ENCODE data around the gene CDC14B.

Gene CDC14B

DNA sequence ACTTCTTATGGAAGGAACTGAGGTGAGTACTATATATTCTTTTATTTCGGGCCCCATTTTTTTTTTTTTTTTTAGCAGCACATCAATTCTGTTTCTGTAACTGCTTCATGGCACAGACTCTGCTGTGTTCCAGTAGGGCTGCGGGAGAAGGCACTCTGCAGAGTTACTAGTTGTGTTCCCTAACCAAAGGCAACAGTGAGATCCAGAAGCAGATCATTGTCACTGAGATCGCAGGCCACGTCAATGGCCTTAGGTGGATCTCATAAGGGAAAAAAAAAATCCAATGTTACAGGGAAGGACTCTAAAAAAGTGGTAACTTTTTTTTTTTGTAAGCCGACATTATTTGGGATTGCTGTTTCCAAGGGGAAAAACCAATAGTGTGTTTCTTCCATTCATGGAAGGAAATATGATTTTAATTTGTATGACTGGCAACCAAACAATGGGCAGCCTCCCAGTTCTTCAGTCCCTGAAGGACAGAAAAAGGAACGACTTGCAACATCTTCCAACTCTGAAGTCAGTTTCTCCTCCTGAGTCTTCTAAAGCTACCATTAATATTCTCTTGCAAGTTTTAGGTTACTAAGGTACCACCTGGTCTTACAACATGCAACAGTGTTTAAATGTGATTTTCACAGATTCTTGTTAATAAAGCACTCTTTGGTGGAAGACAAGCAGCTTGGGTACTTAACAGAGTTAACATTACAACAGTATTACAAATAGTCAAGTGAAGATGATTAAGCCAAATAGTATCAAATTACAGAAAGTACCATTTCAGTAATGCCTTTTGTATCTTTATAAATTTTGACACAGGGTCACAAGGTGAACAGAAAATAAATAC lies 116.9 kb downstream of the CDC14B start:
- H3K36me3 ChIP-seq (ENCODE audit: insufficient read depth, low read length): no peaks in the 10 kb centered on the region
- no peaks in the 10 kb centered on the region for H3K27me3 ChIP-seq (ENCODE audit: insufficient read depth, low read length)
- H3K4me3 ChIP-seq (ENCODE audit: low read depth, low read length): no peak overlapping the region
- peaks cover 14% of the 10 kb centered on the region for H3K4me1 ChIP-seq (ENCODE audit: control insufficient read depth, insufficient read depth, low read length, unreplicated experiment)
- no peaks in the 10 kb centered on the region for H3K79me2 ChIP-seq (ENCODE audit: control insufficient read depth, insufficient read depth, low read length, unreplicated experiment)
- peak overlapping the region; percentile 4; the same call in 1 of the 2 replicates for H3K27ac ChIP-seq (ENCODE audit: low read depth, low read length)
- no peak overlapping the region for H2AFZ ChIP-seq (ENCODE audit: low read length, unreplicated experiment)

GRCh38 chr9:96501633-96502538 lies 117.8 kb downstream of the CDC14B start:
- no peaks in the 10 kb centered on the region for H3K79me2 ChIP-seq (ENCODE audit: control insufficient read depth, insufficient read depth, low read length, unreplicated experiment)
- H3K27me3 ChIP-seq (ENCODE audit: insufficient read depth, low read length): no peaks in the 10 kb centered on the region
- no peak overlapping the region for H3K27ac ChIP-seq (ENCODE audit: low read depth, low read length)
- peaks cover 14% of the 10 kb centered on the region for H3K4me1 ChIP-seq (ENCODE audit: control insufficient read depth, insufficient read depth, low read length, unreplicated experiment)
- no peaks in the 10 kb centered on the region for H3K36me3 ChIP-seq (ENCODE audit: insufficient read depth, low read length)
- no peak overlapping the region for H3K4me3 ChIP-seq (ENCODE audit: low read depth, low read length)
- H2AFZ ChIP-seq (ENCODE audit: low read length, unreplicated experiment): no peak overlapping the region

DNA sequence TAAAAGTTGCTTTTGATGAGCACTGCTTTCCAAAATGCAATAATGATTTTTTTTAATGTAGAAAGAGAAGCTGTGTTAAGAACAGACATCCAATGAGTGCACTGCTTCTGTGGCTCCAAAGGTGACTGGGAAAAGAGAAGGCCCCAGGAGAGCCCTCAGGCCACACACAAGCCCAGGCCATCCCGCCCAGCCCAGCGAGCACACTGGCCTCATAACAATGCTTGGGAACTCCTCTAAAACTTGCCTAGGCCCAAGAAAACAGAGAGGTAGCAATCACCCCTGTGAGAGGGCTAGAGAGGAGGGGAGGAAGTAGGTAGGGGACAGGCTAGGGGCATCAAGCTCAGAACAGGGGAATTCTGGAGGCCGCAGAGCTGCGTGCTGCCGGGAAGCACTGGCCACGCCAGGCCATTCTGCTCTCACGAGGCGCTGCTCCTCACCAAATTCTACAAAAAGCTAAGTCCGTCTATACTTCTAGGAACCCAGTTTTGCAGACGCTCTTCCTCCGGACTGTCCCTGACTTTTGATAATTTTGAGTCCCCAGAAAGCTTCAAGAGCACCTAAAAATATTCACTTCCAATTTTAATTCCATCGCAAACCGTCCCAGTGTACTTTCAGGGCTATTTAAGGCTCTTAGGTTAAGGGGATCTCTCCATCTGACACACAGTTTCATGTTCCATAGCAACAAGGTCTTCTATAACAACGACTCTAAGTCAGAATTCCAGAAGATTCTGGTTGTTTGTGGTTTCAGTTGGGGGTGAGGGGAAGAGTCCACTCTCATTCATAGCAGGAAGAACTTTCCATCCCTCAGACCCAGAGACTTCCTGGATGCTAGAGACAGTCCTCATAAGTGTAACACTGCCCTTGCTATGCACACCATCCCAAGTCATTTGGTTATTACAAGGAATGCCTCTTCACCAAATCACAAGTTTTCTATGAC lies 118.7 kb downstream of the CDC14B start:
- Histone ChIP-seq H3K27ac (ENCODE audit: low read depth, low read length) (no peak overlapping the region), H3K27me3 (ENCODE audit: insufficient read depth, low read length) (no peaks in the 10 kb centered on the region), H3K79me2 (ENCODE audit: control insufficient read depth, insufficient read depth, low read length, unreplicated experiment) (no peaks in the 10 kb centered on the region), H3K4me1 (ENCODE audit: control insufficient read depth, insufficient read depth, low read length, unreplicated experiment) (peaks cover 14% of the 10 kb centered on the region), H3K4me3 (ENCODE audit: low read depth, low read length) (no peak overlapping the region), H3K36me3 (ENCODE audit: insufficient read depth, low read length) (no peaks in the 10 kb centered on the region), H2AFZ (ENCODE audit: low read length, unreplicated experiment) (no peak overlapping the region)

DNA sequence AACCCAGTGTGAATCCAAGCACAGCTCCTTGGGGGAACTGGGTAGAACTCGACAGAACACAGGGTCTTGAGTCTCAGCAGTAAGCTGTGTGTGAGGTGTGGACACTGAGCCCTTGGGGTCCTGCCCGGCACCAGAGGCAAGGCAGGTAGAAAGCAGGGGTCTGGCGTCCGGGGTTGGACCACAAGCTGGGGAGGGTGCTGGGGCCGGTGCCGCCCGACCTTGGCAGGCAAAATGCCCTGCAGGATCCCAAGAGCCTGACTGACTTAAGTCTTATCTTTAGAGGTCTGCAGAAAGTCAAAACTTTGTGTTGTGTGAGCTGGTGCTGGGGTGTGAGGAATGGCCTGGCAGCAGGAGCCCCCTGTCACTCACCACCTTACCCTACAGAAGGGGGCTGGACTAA lies 120.4 kb downstream of the CDC14B start:
- Histone ChIP-seq H3K36me3 (ENCODE audit: insufficient read depth, low read length) (no peaks in the 10 kb centered on the region), H3K27me3 (ENCODE audit: insufficient read depth, low read length) (no peaks in the 10 kb centered on the region), H3K79me2 (ENCODE audit: control insufficient read depth, insufficient read depth, low read length, unreplicated experiment) (no peaks in the 10 kb centered on the region), H2AFZ (ENCODE audit: low read length, unreplicated experiment) (no peak overlapping the region), H3K27ac (ENCODE audit: low read depth, low read length) (no peak overlapping the region), H3K4me3 (ENCODE audit: low read depth, low read length) (no peak overlapping the region), H3K4me1 (ENCODE audit: control insufficient read depth, insufficient read depth, low read length, unreplicated experiment) (peaks cover 14% of the 10 kb centered on the region)

GRCh38 chr9:96498796-96499195 lies 120.8 kb downstream of the CDC14B start:
- Histone ChIP-seq H3K79me2 (ENCODE audit: control insufficient read depth, insufficient read depth, low read length, unreplicated experiment) (no peaks in the 10 kb centered on the region), H2AFZ (ENCODE audit: low read length, unreplicated experiment) (no peak overlapping the region), H3K36me3 (ENCODE audit: insufficient read depth, low read length) (no peaks in the 10 kb centered on the region), H3K4me1 (ENCODE audit: control insufficient read depth, insufficient read depth, low read length, unreplicated experiment) (peaks cover 14% of the 10 kb centered on the region), H3K4me3 (ENCODE audit: low read depth, low read length) (no peak overlapping the region), H3K27me3 (ENCODE audit: insufficient read depth, low read length) (no peaks in the 10 kb centered on the region), H3K27ac (ENCODE audit: low read depth, low read length) (no peak overlapping the region)

- Histone ChIP-seq H3K4me3 (ENCODE audit: low read depth, low read length) (no peak overlapping the region), H3K36me3 (ENCODE audit: insufficient read depth, low read length) (no peaks in the 10 kb centered on the region), H3K79me2 (ENCODE audit: control insufficient read depth, insufficient read depth, low read length, unreplicated experiment) (no peaks in the 10 kb centered on the region), H3K4me1 (ENCODE audit: control insufficient read depth, insufficient read depth, low read length, unreplicated experiment) (no peaks in the 10 kb centered on the region), H3K27me3 (ENCODE audit: insufficient read depth, low read length) (no peaks in the 10 kb centered on the region), H3K27ac (ENCODE audit: low read depth, low read length) (no peak overlapping the region), H2AFZ (ENCODE audit: low read length, unreplicated experiment) (no peak overlapping the region)
Observed at GRCh38 chr9:96497117-96497399, 122.6 kb downstream of the CDC14B start.

DNA sequence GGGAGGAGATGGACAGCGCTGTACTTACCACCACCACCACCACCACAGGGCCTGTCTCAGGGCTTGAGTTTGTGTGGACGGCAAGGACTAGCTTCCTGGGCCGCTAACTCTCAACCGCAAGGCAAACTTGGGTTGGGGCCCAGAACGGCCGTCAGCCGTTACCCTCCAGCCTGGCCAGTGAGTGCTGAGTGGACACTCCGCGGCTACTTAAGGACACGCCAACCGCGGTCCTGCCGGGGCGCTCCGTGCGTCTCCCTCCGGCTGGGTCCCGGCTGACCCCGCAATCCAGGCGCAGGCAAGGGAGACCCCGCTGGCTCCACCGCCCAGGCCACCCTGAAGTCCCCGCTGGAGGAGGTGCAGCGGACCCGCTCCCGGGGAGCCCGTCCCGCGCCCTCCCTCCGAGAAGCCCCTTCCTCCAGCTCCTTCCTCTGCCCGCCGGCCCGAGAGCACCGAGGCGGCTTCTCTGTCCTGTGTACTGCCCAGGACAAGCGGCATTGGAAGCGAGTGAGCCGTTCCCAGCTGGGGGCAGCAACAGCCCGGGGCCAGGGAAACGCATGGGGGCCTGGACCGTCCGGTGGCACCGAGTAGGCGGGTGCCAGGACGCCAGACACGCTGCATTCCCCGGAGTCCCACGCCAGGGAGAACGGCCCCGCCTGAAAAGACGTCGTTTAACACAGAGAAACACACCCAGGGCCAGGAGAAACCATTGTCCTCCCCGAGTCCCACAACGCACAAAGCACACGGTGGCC lies 123.1 kb downstream of the CDC14B start:
- Histone ChIP-seq H2AFZ (ENCODE audit: low read length, unreplicated experiment) (no peak overlapping the region), H3K4me3 (ENCODE audit: low read depth, low read length) (no peak overlapping the region), H3K36me3 (ENCODE audit: insufficient read depth, low read length) (no peaks in the 10 kb centered on the region), H3K27ac (ENCODE audit: low read depth, low read length) (no peak overlapping the region), H3K4me1 (ENCODE audit: control insufficient read depth, insufficient read depth, low read length, unreplicated experiment) (no peaks in the 10 kb centered on the region), H3K27me3 (ENCODE audit: insufficient read depth, low read length) (no peaks in the 10 kb centered on the region), H3K79me2 (ENCODE audit: control insufficient read depth, insufficient read depth, low read length, unreplicated experiment) (no peaks in the 10 kb centered on the region)

GRCh38 chr9:96495341-96495740 lies 124.3 kb downstream of the CDC14B start:
- H3K27me3 ChIP-seq (ENCODE audit: insufficient read depth, low read length): no peaks in the 10 kb centered on the region
- H3K36me3 ChIP-seq (ENCODE audit: insufficient read depth, low read length): peaks cover 3% of the 10 kb centered on the region; the same call in 1 of the 2 replicates
- H3K4me1 ChIP-seq (ENCODE audit: control insufficient read depth, insufficient read depth, low read length, unreplicated experiment): no peaks in the 10 kb centered on the region
- H3K27ac ChIP-seq (ENCODE audit: low read depth, low read length): no peak overlapping the region
- H2AFZ ChIP-seq (ENCODE audit: low read length, unreplicated experiment): no peak overlapping the region
- H3K79me2 ChIP-seq (ENCODE audit: control insufficient read depth, insufficient read depth, low read length, unreplicated experiment): no peaks in the 10 kb centered on the region
- no peak overlapping the region for H3K4me3 ChIP-seq (ENCODE audit: low read depth, low read length)

- Histone ChIP-seq H3K27me3 (ENCODE audit: insufficient read depth, low read length) (no peaks in the 10 kb centered on the region), H3K4me3 (ENCODE audit: low read depth, low read length) (no peak overlapping the region), H3K4me1 (ENCODE audit: control insufficient read depth, insufficient read depth, low read length, unreplicated experiment) (no peaks in the 10 kb centered on the region), H2AFZ (ENCODE audit: low read length, unreplicated experiment) (no peak overlapping the region), H3K27ac (ENCODE audit: low read depth, low read length) (no peak overlapping the region), H3K36me3 (ENCODE audit: insufficient read depth, low read length) (peaks cover 3% of the 10 kb centered on the region; the same call in 1 of the 2 replicates), H3K79me2 (ENCODE audit: control insufficient read depth, insufficient read depth, low read length, unreplicated experiment) (no peaks in the 10 kb centered on the region)
Observed at GRCh38 chr9:96494215-96494800, 125.3 kb downstream of the CDC14B start.
